Keratinocyte (primary cell): ENCODE data around the gene EN2. TPM values are rescaled to one million over a fixed set of nuclear protein-coding genes. Genes with fewer than 3 reads are reported as not detected.

ENCODE experiments used
- DNase-seq: peaks from one replicate; pipeline ENCODE4 v3.0.0-alpha.2; 2011; ENCODE audit warnings: low read depth, missing footprints, low spot score
- FAIRE-seq: peaks from 2 replicates; lab custom pipeline; 2011; peaks lifted over from hg19 to GRCh38; lab: Jason Lieb, UNC
- H2AFZ ChIP-seq: 2 replicates; pipeline ENCODE4 v1.6.0; 2012; ENCODE audit warnings: low read length, control low read depth, inconsistent platforms; ENCODE audit not compliant: control insufficient read depth
- H3K27ac ChIP-seq: 2 replicates; pipeline ENCODE4 v1.5.1; 2011; ENCODE audit warnings: low read length; ENCODE audit not compliant: control insufficient read depth, insufficient read depth
- H3K27me3 ChIP-seq: 3 replicates; pipeline ENCODE4 v1.6.0; 2011; ENCODE audit warnings: low read length; ENCODE audit not compliant: control insufficient read depth, insufficient read depth; ENCODE audit errors: extremely low read depth
- H3K36me3 ChIP-seq, 2 experiments: 2 replicates in 1 of 2; 3 replicates in 1 of 2; pipeline ENCODE4 v1.5.1; 2011; ENCODE audit warnings: low read length in 2 of 2, mild to moderate bottlenecking in 1 of 2; ENCODE audit not compliant: control insufficient read depth in 2 of 2, insufficient read depth in 2 of 2; ENCODE audit errors: extremely low read depth in 1 of 2
- H3K4me1 ChIP-seq: 3 replicates; pipeline ENCODE4 v1.5.1; 2011; ENCODE audit warnings: low read length; ENCODE audit not compliant: control insufficient read depth, insufficient read depth; ENCODE audit errors: extremely low read depth
- H3K4me2 ChIP-seq: 3 replicates; pipeline ENCODE4 v1.6.0; 2011; ENCODE audit warnings: low read depth, low read length; ENCODE audit not compliant: control insufficient read depth, insufficient read depth; ENCODE audit errors: extremely low read depth
- H3K4me3 ChIP-seq, 3 experiments: fragments of 200-600 bp in 1 of 3; sonication (generic) in 1 of 3; 2 replicates in 2 of 3; 3 replicates in 1 of 3; pipeline ENCODE4 v1.5.1; 2011 to 2016; ENCODE audit warnings: low read length in 3 of 3, mild to moderate bottlenecking in 3 of 3, control low read depth in 2 of 3, inconsistent platforms in 1 of 3, low read depth in 1 of 3, mixed read lengths in 1 of 3, mixed run types in 1 of 3, moderate library complexity in 1 of 3; ENCODE audit not compliant: control insufficient read depth in 2 of 3, insufficient read depth in 2 of 3; ENCODE audit errors: extremely low read depth in 1 of 3
- H3K79me2 ChIP-seq: 2 replicates; pipeline ENCODE4 v1.6.0; 2012; ENCODE audit warnings: low read length; ENCODE audit not compliant: control insufficient read depth, insufficient read depth
- H3K9ac ChIP-seq: 3 replicates; pipeline ENCODE4 v1.6.0; 2011; ENCODE audit warnings: low read length; ENCODE audit not compliant: control insufficient read depth, insufficient read depth; ENCODE audit errors: extremely low read depth
- H3K9me1 ChIP-seq: 3 replicates; pipeline ENCODE4 v1.6.0; 2011; ENCODE audit warnings: low read length; ENCODE audit not compliant: control insufficient read depth, insufficient read depth; ENCODE audit errors: extremely low read depth
- H3K9me3 ChIP-seq: 2 replicates; pipeline ENCODE4 v1.5.1; 2012; ENCODE audit warnings: low read depth, low read length; ENCODE audit not compliant: control insufficient read depth
- H4K20me1 ChIP-seq: 3 replicates; pipeline ENCODE4 v1.6.0; 2011; ENCODE audit warnings: low read length; ENCODE audit not compliant: control insufficient read depth, insufficient read depth; ENCODE audit errors: extremely low read depth
- EZH2 ChIP-seq: IDR thresholded peaks from one replicate; pipeline ENCODE4 v1.6.1; 2012; ENCODE audit warnings: inconsistent platforms, mild to moderate bottlenecking, low read length, moderate library complexity
- dilution Hi-C: fragments of 300-500 bp; cut with MboI; formaldehyde crosslinking; loops from one replicate; pipeline ENCODE4 v1.7.0; 2020; ENCODE audit warnings: low sequenced_read_pairs; ENCODE audit not compliant: extremely low pct_ligation_motif_present
- polyA plus RNA-seq, 5 experiments: library from polyadenylated mRNA; depleted of rRNA in 3 of 5; stranded (reverse) in 3 of 5; stranded (forward) in 1 of 5; unstranded in 1 of 5; fragments of >200 nt; gene quantifications; 1 replicate in 1 of 5; 2 replicates in 3 of 5; 3 replicates in 1 of 5; pipeline versions ENCODE4 v1.2.1 to v1.2.3, GENCODE V29; 2011 to 2012; ENCODE audit warnings: missing spikeins in 2 of 5, low read depth in 1 of 5, low replicate concordance in 1 of 5
- TF ChIP-seq, protein P1 (sequence below), 3 experiments: IDR thresholded peaks in 1 of 3; conservative IDR thresholded peaks in 1 of 3; optimal IDR thresholded peaks in 1 of 3; 2 replicates in 2 of 3; 3 replicates in 1 of 3; pipeline versions ENCODE3 to v1.5.1; 2011; ENCODE audit warnings: low read length in 3 of 3, mild to moderate bottlenecking in 3 of 3, moderate library complexity in 2 of 3, control low read depth in 1 of 3, inconsistent platforms in 1 of 3; ENCODE audit not compliant: insufficient read depth in 2 of 3; ENCODE audit errors: extremely low read depth in 1 of 3

Gene EN2
- polyA plus RNA-seq, 1 donor (not counting 4 experiments of a cell fraction or from before 2014, with no cell fraction given): 0.05 TPM

DNA sequence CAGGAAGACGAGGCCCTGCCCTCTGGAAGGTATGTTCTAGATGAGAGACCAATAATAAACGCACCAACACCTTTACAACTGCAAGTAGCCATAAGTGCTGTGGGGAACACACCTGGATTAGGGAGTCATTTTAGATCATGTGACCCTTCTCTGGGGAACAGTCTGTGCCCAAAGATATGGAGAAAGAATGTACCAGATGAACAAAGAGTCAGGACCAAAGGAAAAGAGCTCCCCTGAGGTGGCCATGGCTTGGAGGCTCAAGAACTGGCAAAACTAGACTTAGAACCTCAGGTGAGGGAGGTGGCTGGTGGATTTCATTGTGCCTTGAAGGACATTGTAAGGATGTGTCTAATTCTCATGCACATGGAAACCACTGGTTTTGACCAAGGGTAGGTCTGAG is 10.3 kb upstream of the EN2 start:
- no peaks in the 10 kb centered on the region for H4K20me1 ChIP-seq
- FAIRE-seq: no peak
- no peaks in the 10 kb centered on the region for H3K79me2 ChIP-seq
- no peak overlapping the region for H2AFZ ChIP-seq
- no peaks in the 10 kb centered on the region for H3K9me1 ChIP-seq
- H3K27ac ChIP-seq: no peak overlapping the region
- no peaks in the 10 kb centered on the region for H3K9me3 ChIP-seq
- no peak overlapping the region for H3K9ac ChIP-seq
- no peaks in the 10 kb centered on the region for H3K36me3 ChIP-seq
- no peak overlapping the region for H3K4me3 ChIP-seq
- H3K4me2 ChIP-seq: no peak overlapping the region
- H3K27me3 ChIP-seq: peaks cover 53% of the 10 kb centered on the region
- no peak for DNase-seq
- TF ChIP-seq, protein P1, sequence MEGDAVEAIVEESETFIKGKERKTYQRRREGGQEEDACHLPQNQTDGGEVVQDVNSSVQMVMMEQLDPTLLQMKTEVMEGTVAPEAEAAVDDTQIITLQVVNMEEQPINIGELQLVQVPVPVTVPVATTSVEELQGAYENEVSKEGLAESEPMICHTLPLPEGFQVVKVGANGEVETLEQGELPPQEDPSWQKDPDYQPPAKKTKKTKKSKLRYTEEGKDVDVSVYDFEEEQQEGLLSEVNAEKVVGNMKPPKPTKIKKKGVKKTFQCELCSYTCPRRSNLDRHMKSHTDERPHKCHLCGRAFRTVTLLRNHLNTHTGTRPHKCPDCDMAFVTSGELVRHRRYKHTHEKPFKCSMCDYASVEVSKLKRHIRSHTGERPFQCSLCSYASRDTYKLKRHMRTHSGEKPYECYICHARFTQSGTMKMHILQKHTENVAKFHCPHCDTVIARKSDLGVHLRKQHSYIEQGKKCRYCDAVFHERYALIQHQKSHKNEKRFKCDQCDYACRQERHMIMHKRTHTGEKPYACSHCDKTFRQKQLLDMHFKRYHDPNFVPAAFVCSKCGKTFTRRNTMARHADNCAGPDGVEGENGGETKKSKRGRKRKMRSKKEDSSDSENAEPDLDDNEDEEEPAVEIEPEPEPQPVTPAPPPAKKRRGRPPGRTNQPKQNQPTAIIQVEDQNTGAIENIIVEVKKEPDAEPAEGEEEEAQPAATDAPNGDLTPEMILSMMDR (optimal IDR thresholded peaks at IDR 0.05 in 1 of 3, IDR thresholded peaks at IDR 0.05 in 1 of 3, conservative IDR thresholded peaks at IDR 0.05 in 1 of 3; ENCODE audit: extremely low read depth in 1 of 3, insufficient read depth in 2 of 3, low read length in 3 of 3): no peak
- no peak for TF ChIP-seq EZH2
- dilution Hi-C loops: no loop called here
- H3K4me1 ChIP-seq: no peaks in the 10 kb centered on the region

DNA sequence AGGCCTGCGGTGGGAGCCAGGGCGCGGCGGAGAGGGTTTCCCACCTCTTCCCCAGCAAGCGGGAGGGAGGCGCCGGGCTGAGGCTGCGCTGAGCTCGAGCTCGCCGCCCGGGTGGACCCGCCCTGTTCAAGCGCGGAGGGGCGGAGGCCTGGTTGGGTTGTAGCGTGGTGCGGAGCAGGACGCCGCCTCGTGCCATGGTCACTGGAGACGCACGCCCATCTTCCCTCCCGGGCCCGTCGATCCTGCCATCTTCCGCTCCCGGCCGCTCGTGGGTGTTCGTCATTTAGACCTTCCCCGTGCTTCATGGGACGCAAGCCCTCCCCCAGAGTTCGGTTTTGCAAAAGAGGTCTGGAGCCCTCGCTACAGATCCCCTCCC is 9.3 kb upstream of the EN2 start:
- dilution Hi-C loops: no loop called here
- Histone ChIP-seq H3K4me1 (no peaks in the 10 kb centered on the region), H3K27ac (no peak overlapping the region), H3K9ac (no peak overlapping the region), H3K9me1 (no peaks in the 10 kb centered on the region), H3K27me3 (peaks cover 64% of the 10 kb centered on the region), H3K79me2 (no peaks in the 10 kb centered on the region), H3K4me3 (no peak overlapping the region), H4K20me1 (no peaks in the 10 kb centered on the region), H3K36me3 (no peaks in the 10 kb centered on the region), H3K9me3 (no peaks in the 10 kb centered on the region), H3K4me2 (no peak overlapping the region), H2AFZ (no peak overlapping the region)
- DNase-seq (no peak), FAIRE-seq (no peak)
- TF ChIP-seq, protein P1 (optimal IDR thresholded peaks at IDR 0.05 in 1 of 3, IDR thresholded peaks at IDR 0.05 in 1 of 3, conservative IDR thresholded peaks at IDR 0.05 in 1 of 3; ENCODE audit: extremely low read depth in 1 of 3, insufficient read depth in 2 of 3, low read length in 3 of 3): no peak
- peak; percentile 28 for TF ChIP-seq EZH2
